ENCODE results near the gene SP5.

Gene SP5

GRCh38 chr2:170710609-170710979, 4.5 kb upstream of the SP5 start:
- no peak for DNase-seq (ENCODE audit: low read depth)
- H3K4me3 ChIP-seq (ENCODE audit: control insufficient read depth, low read depth, low read length): no peak overlapping the region
- no peak for TF ChIP-seq CTCF (conservative IDR thresholded peaks at IDR 0.05; ENCODE audit: control insufficient read depth, insufficient read depth, low read depth, low read length)

- H3K4me3 ChIP-seq (ENCODE audit: control insufficient read depth, low read depth, low read length): no peak overlapping the region
- DNase-seq (ENCODE audit: low read depth): no peak
- TF ChIP-seq CTCF (conservative IDR thresholded peaks at IDR 0.05; ENCODE audit: control insufficient read depth, insufficient read depth, low read depth, low read length): no peak
These were observed 3.9 kb upstream of the SP5 start for GRCh38 chr2:170711196-170711773.

GRCh38 chr2:170711774-170712652, 3.1 kb upstream of the SP5 start:
- TF ChIP-seq CTCF (conservative IDR thresholded peaks at IDR 0.05; ENCODE audit: control insufficient read depth, insufficient read depth, low read depth, low read length): no peak
- DNase-seq (ENCODE audit: low read depth): no peak
- no peak overlapping the region for H3K4me3 ChIP-seq (ENCODE audit: control insufficient read depth, low read depth, low read length)

- H3K4me3 ChIP-seq (ENCODE audit: control insufficient read depth, low read depth, low read length): no peak overlapping the region
- no peak for TF ChIP-seq CTCF (conservative IDR thresholded peaks at IDR 0.05; ENCODE audit: control insufficient read depth, insufficient read depth, low read depth, low read length)
- no peak for DNase-seq (ENCODE audit: low read depth)
These were observed 2.2 kb upstream of the SP5 start for GRCh38 chr2:170712653-170713542.

GRCh38 chr2:170713543-170714380, 1.4 kb upstream of the SP5 start:
- TF ChIP-seq CTCF (conservative IDR thresholded peaks at IDR 0.05; ENCODE audit: control insufficient read depth, insufficient read depth, low read depth, low read length): no peak

More at GRCh38 chr2:170713543-170714380, 1.4 kb upstream of the SP5 start:
- no peak for DNase-seq (ENCODE audit: low read depth)
- H3K4me3 ChIP-seq (ENCODE audit: control insufficient read depth, low read depth, low read length): no peak overlapping the region

All from fibroblast of mammary gland (primary cell).